Measurements from ENCODE around the gene IL18R1.
A peak's percentile ranks its signal among the peaks of the same experiment; 100 is the strongest.

DNA sequence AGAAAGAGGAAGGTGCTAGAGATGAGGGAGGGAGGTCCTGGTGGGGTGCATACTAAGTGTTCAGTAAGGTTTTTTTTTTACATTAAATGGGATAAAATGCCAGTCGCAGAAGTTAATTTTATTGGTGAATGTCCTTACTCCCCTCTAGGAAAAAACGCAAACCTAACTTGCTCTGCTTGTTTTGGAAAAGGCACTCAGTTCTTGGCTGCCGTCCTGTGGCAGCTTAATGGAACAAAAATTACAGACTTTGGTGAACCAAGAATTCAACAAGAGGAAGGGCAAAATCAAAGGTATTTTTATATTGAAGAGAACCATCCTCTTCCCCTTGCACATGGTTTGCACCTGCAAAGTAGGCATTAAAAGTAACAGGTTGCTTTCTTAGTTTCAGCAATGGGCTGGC lies 12.7 kb upstream of the IL18R1 start:
- TF ChIP-seq, protein P1, sequence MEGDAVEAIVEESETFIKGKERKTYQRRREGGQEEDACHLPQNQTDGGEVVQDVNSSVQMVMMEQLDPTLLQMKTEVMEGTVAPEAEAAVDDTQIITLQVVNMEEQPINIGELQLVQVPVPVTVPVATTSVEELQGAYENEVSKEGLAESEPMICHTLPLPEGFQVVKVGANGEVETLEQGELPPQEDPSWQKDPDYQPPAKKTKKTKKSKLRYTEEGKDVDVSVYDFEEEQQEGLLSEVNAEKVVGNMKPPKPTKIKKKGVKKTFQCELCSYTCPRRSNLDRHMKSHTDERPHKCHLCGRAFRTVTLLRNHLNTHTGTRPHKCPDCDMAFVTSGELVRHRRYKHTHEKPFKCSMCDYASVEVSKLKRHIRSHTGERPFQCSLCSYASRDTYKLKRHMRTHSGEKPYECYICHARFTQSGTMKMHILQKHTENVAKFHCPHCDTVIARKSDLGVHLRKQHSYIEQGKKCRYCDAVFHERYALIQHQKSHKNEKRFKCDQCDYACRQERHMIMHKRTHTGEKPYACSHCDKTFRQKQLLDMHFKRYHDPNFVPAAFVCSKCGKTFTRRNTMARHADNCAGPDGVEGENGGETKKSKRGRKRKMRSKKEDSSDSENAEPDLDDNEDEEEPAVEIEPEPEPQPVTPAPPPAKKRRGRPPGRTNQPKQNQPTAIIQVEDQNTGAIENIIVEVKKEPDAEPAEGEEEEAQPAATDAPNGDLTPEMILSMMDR (IDR thresholded peaks at IDR 0.05): peak in 1 of 4 donors; percentile 8
- no peak for TF ChIP-seq POLR2A (IDR thresholded peaks at IDR 0.05)
